K562 (cell line): ENCODE measurements around the gene NAE1.
A peak's percentile ranks its signal among the peaks of the same experiment; 100 is the strongest.

ENCODE experiments used
- ARID2 ChIP-seq: fragments of 450-650 bp; IDR thresholded peaks from 2 replicates; pipeline ENCODE4 v1.6.1; 2017; ENCODE audit warnings: antibody characterized with exemption, mild to moderate bottlenecking
- CBX5 ChIP-seq: IDR thresholded peaks from 2 replicates; pipeline ENCODE4 v1.6.1; 2014; ENCODE audit warnings: low read depth, borderline replicate concordance
- CTCF ChIP-seq, 3 experiments: IDR thresholded peaks in 2 of 3; conservative IDR thresholded peaks in 1 of 3; 2 replicates each; pipeline ENCODE4 v1.5.1; 2011 to 2012; ENCODE audit warnings: low read length in 3 of 3, mild to moderate bottlenecking in 3 of 3, control low read depth in 2 of 3, improper control_type of control experiment in 1 of 3, inconsistent platforms in 1 of 3, low read depth in 1 of 3, mixed read lengths in 1 of 3, moderate library complexity in 1 of 3; ENCODE audit not compliant: insufficient read depth in 2 of 3
- EHMT2 ChIP-seq: fragments of 450-650 bp; IDR thresholded peaks from 2 replicates; pipeline ENCODE4 v1.6.1; 2018; ENCODE audit warnings: antibody characterized with exemption
- ELF1 ChIP-seq: fragments of 200-800 bp; sonication (Bioruptor generic); IDR thresholded peaks from 2 replicates; pipeline ENCODE4 v1.6.1; 2016; ENCODE audit warnings: missing genetic modification characterization, missing compliant biosample characterization
- GTF2F1 ChIP-seq: IDR thresholded peaks from 2 replicates; pipeline ENCODE4 v1.6.1; 2011; ENCODE audit warnings: low read depth, low read length, improper control_type of control experiment
- POLR2A ChIP-seq: fragments of 450-650 bp; conservative IDR thresholded peaks from 2 replicates; pipeline ENCODE4 v1.6.1; 2016
- PREB ChIP-seq: sonication (generic); formaldehyde crosslinking; IDR thresholded peaks from 2 replicates; pipeline ENCODE4 v1.8.1; 2023; ENCODE audit warnings: mild to moderate bottlenecking, missing genetic modification reagents
- SNIP1 ChIP-seq: fragments of 450-650 bp; IDR thresholded peaks from 2 replicates; pipeline ENCODE4 v1.7.1; 2017; ENCODE audit warnings: low read depth, mild to moderate bottlenecking
- TEAD4 ChIP-seq, 2 experiments: sonication (generic) in 1 of 2; formaldehyde crosslinking in 1 of 2; IDR thresholded peaks; 2 replicates each; pipeline versions ENCODE4 v1.6.1 to v1.8.0; 2012 to 2022; ENCODE audit warnings: borderline replicate concordance in 1 of 2, inconsistent platforms in 1 of 2, low read length in 1 of 2, mild to moderate bottlenecking in 1 of 2, missing genetic modification reagents in 1 of 2
- TF ChIP-seq, protein P1 (sequence below): IDR thresholded peaks from 2 replicates; pipeline ENCODE4 v1.6.1; 2012; ENCODE audit warnings: low read depth, low read length, improper control_type of control experiment, borderline replicate concordance

- TF ChIP-seq PREB (CRISPR knock-in tag) = no peak
- TF ChIP-seq SNIP1 = no peak
- TF ChIP-seq CBX5 = no peak
- no peak for TF ChIP-seq POLR2A
- TF ChIP-seq TEAD4 (IDR thresholded peaks at IDR 0.05; ENCODE audit: low read length) = no peak
- TF ChIP-seq TEAD4 (CRISPR knock-in tag; IDR thresholded peaks at IDR 0.05; ENCODE audit: borderline replicate concordance) = no peak
- no peak for TF ChIP-seq CTCF (IDR thresholded peaks at IDR 0.05 in 2 of 3, conservative IDR thresholded peaks at IDR 0.05 in 1 of 3; ENCODE audit: insufficient read depth in 2 of 3, low read depth in 1 of 3, low read length in 3 of 3)
- TF ChIP-seq ELF1 = no peak
- TF ChIP-seq ARID2 = no peak
- no peak for TF ChIP-seq GTF2F1
- 0 out of 2 replicates have a peak, but pooled peaks have one; percentile 14 for TF ChIP-seq EHMT2
- TF ChIP-seq, protein P1, sequence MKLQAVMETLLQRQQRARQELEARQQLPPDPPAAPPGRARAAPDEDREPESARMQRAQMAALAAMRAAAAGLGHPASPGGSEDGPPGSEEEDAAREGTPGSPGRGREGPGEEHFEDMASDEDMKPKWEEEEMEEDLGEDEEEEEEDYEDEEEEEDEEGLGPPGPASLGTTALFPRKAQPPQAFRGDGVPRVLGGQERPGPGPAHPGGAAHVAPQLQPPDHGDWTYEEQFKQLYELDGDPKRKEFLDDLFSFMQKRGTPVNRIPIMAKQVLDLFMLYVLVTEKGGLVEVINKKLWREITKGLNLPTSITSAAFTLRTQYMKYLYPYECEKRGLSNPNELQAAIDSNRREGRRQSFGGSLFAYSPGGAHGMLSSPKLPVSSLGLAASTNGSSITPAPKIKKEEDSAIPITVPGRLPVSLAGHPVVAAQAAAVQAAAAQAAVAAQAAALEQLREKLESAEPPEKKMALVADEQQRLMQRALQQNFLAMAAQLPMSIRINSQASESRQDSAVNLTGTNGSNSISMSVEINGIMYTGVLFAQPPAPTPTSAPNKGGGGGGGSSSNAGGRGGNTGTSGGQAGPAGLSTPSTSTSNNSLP = no peak
Observed at GRCh38 chr16:66790130-66790733, 40.5 kb downstream of the NAE1 start.
